A549 (cell line): ENCODE data around the gene QKI. TPM values are rescaled to one million over a fixed set of nuclear protein-coding genes. Genes with fewer than 3 reads are reported as not detected.

ENCODE experiments used
- ATAC-seq, 2 experiments: fragments of 200-7000 bp in 1 of 2; fragments of >200 bp in 1 of 2; cut with Nextera tagmentation in 1 of 2; cut with Tn5 transposase in 1 of 2; 3 replicates each; pipeline versions ENCODE4 v1.8.0 to v1.9.1; 2018 to 2020; ENCODE audit warnings: mild to moderate bottlenecking in 1 of 2, moderate library complexity in 1 of 2
- CTCF ChIA-PET: fragments of 300-600 bp; sonication (Branson Sonifier 250); formaldehyde crosslinking; extraction: SDS; loops from one replicate; lab custom pipeline; 2021; ENCODE audit warnings: antibody characterized with exemption, inconsistent platforms; lab: Yijun Ruan, JAX
- POLR2A ChIA-PET: fragments of 350-600 bp; formaldehyde crosslinking; extraction: SDS; loops from one replicate; lab custom pipeline; 2021; ENCODE audit warnings: antibody characterized with exemption, inconsistent platforms; lab: Yijun Ruan, JAX
- DNase-seq, 2 experiments: peaks; one replicate each; pipeline versions ENCODE4 v3.0.0 to v3.0.0-alpha.2; 2011 to 2016; ENCODE audit warnings: low read depth in 1 of 2, low spot score in 1 of 2
- FAIRE-seq: peaks from 2 replicates; lab custom pipeline; 2011; peaks lifted over from hg19 to GRCh38; lab: Jason Lieb, UNC
- H3K27ac ChIP-seq, 2 experiments: fragments of >200 bp; sonication (Bioruptor Twin); formaldehyde crosslinking; 3 replicates each; pipeline ENCODE4 v1.5.1; 2016 to 2017
- H3K4me1 ChIP-seq: fragments of >200 bp; sonication (Bioruptor Twin); formaldehyde crosslinking; 3 replicates; pipeline ENCODE4 v1.6.1; 2016
- H3K4me2 ChIP-seq: fragments of >200 bp; sonication (Bioruptor Twin); formaldehyde crosslinking; 3 replicates; pipeline ENCODE4 v1.6.1; 2016
- H3K4me3 ChIP-seq: fragments of >200 bp; sonication (Bioruptor Twin); formaldehyde crosslinking; 3 replicates; pipeline ENCODE4 v1.5.1; 2016
- H3K9me3 ChIP-seq: fragments of >200 bp; sonication (Bioruptor Twin); formaldehyde crosslinking; 3 replicates; pipeline ENCODE4 v1.6.1; 2016
- BHLHE40 ChIP-seq: IDR thresholded peaks from 2 replicates; pipeline ENCODE4 v1.6.1; 2012; ENCODE audit warnings: low read depth, low read length, inconsistent platforms
- CEBPB ChIP-seq, 2 experiments: fragments of >200 bp in 1 of 2; sonication (Bioruptor Twin) in 1 of 2; formaldehyde crosslinking in 1 of 2; IDR thresholded peaks; 2 replicates each; pipeline ENCODE4 v1.6.1; 2012 to 2016
- EHMT2 ChIP-seq: fragments of 200-600 bp; sonication (generic); IDR thresholded peaks from 2 replicates; pipeline ENCODE4 v1.6.1; 2016; ENCODE audit warnings: antibody characterized with exemption, low read depth, mild to moderate bottlenecking, moderate library complexity
- FOXS1 ChIP-seq: fragments of 250-450 bp; sonication (Bioruptor Pico); IDR thresholded peaks from 2 replicates; pipeline ENCODE4 v1.5.0; 2020; ENCODE audit warnings: mild to moderate bottlenecking, moderate library complexity
- GATA3 ChIP-seq: IDR thresholded peaks from 2 replicates; pipeline ENCODE4 v1.6.1; 2012; ENCODE audit warnings: borderline replicate concordance
- HOXB13 ChIP-seq: fragments of 250-450 bp; sonication (Bioruptor Pico); IDR thresholded peaks from 2 replicates; pipeline ENCODE4 v1.5.0; 2020; ENCODE audit warnings: low read depth, mild to moderate bottlenecking, moderate library complexity
- HOXB5 ChIP-seq: fragments of 250-450 bp; sonication (Bioruptor Pico); IDR thresholded peaks from 2 replicates; pipeline ENCODE4 v1.5.0; 2020; ENCODE audit warnings: mild to moderate bottlenecking, moderate library complexity
- JUN ChIP-seq, 2 experiments: fragments of >200 bp; sonication (Bioruptor Twin); formaldehyde crosslinking; IDR thresholded peaks; 2 replicates in 1 of 2; 3 replicates in 1 of 2; pipeline ENCODE4 v1.6.1; 2016 to 2017
- JUNB ChIP-seq: fragments of >200 bp; sonication (Bioruptor Twin); formaldehyde crosslinking; IDR thresholded peaks from 2 replicates; pipeline ENCODE4 v1.6.1; 2016
- MYC ChIP-seq: IDR thresholded peaks from 2 replicates; pipeline ENCODE4 v1.6.1; 2012; ENCODE audit warnings: mild to moderate bottlenecking, inconsistent platforms, low read length, improper control_type of control experiment, borderline replicate concordance
- NFE2L2 ChIP-seq: fragments of 150-350 bp; conservative IDR thresholded peaks from 2 replicates; pipeline ENCODE4 v1.6.1; 2014; ENCODE audit warnings: low read length
- NPAS2 ChIP-seq: fragments of 250-450 bp; sonication (Bioruptor Pico); IDR thresholded peaks from 2 replicates; pipeline ENCODE4 v1.8.0; 2022; ENCODE audit warnings: mild to moderate bottlenecking, moderate library complexity, borderline replicate concordance
- PHF8 ChIP-seq: fragments of 200-600 bp; sonication (generic); IDR thresholded peaks from 2 replicates; pipeline ENCODE4 v1.6.1; 2016; ENCODE audit warnings: low read depth, mild to moderate bottlenecking, antibody characterized with exemption, moderate library complexity, borderline replicate concordance
- POLR2A ChIP-seq: IDR thresholded peaks from 2 replicates; pipeline ENCODE4 v1.6.1; 2012; ENCODE audit warnings: mild to moderate bottlenecking, low read length
- POLR2AphosphoS2 ChIP-seq: conservative IDR thresholded peaks from 2 replicates; pipeline ENCODE4 v1.6.1; 2012; ENCODE audit warnings: low read length, improper control_type of control experiment, inconsistent platforms
- RARB ChIP-seq: fragments of 250-450 bp; sonication (Bioruptor Pico); IDR thresholded peaks from 2 replicates; pipeline ENCODE4 v1.8.0; 2021; ENCODE audit warnings: mild to moderate bottlenecking, moderate library complexity
- RCOR1 ChIP-seq: fragments of 150-350 bp; IDR thresholded peaks from 2 replicates; pipeline ENCODE4 v1.6.1; 2014; ENCODE audit warnings: antibody characterized with exemption, low read length, low read depth
- SMC3 ChIP-seq: fragments of >200 bp; sonication (Bioruptor Twin); formaldehyde crosslinking; IDR thresholded peaks from 3 replicates; pipeline ENCODE4 v1.6.1; 2018; ENCODE audit warnings: inconsistent platforms
- TFCP2L1 ChIP-seq: fragments of 250-450 bp; sonication (Bioruptor Pico); IDR thresholded peaks from 2 replicates; pipeline ENCODE4 v1.5.0; 2021; ENCODE audit warnings: mild to moderate bottlenecking
- ZNF302 ChIP-seq: fragments of 250-450 bp; sonication (Bioruptor Pico); IDR thresholded peaks from 2 replicates; pipeline ENCODE4 v1.9.0; 2021; ENCODE audit warnings: inconsistent platforms, mild to moderate bottlenecking, moderate library complexity
- WGBS: methylation state at CpG from one replicate; pipeline ENCODE4 v1.1.6; 2017; ENCODE audit errors: missing lambda C conversion rate; 5-methylcytosine and 5-hydroxymethylcytosine counted together
- polyA minus RNA-seq: library from RNA; depleted of rRNA, polyadenylated mRNA; stranded (reverse); fragments of >200 nt; gene quantifications from 2 replicates; pipeline ENCODE4 v1.2.3, GENCODE V29; 2011; rRNA and poly(A)+ RNA removed
- polyA plus RNA-seq, 4 experiments: library from polyadenylated mRNA; depleted of rRNA in 3 of 4; stranded (reverse); fragments of >200 nt; fragmentation: RNase III in 1 of 4; extraction: RNeasy Plus Mini Kit Qiagen cat#74134 plus additional on column Dnase treatment in 1 of 4; gene quantifications; 2 replicates in 3 of 4; 3 replicates in 1 of 4; pipeline ENCODE4 v1.2.3, GENCODE V29; 2011 to 2017
- TF ChIP-seq, protein P1 (sequence below): fragments of >200 bp; sonication (Bioruptor Twin); formaldehyde crosslinking; IDR thresholded peaks from 3 replicates; pipeline ENCODE4 v1.6.1; 2016
- TF ChIP-seq, protein P2 (sequence below): fragments of >200 bp; sonication (Bioruptor Twin); formaldehyde crosslinking; IDR thresholded peaks from 3 replicates; pipeline ENCODE4 v1.5.1; 2016
- TF ChIP-seq, protein P3 (sequence below): fragments of >200 bp; sonication (Bioruptor Twin); formaldehyde crosslinking; IDR thresholded peaks from 2 replicates; pipeline ENCODE4 v1.6.1; 2016
- TF ChIP-seq, protein P4 (sequence below): IDR thresholded peaks from 2 replicates; pipeline ENCODE4 v1.6.1; 2012
- TF ChIP-seq, protein P5 (sequence below): fragments of 150-350 bp; IDR thresholded peaks from 2 replicates; pipeline ENCODE4 v1.6.1; 2014; ENCODE audit warnings: low read depth, mild to moderate bottlenecking, low read length

The QKI gene
- polyA plus RNA-seq (2011; rRNA removed) (90.5 and 98.2 TPM in 2 replicates), polyA plus RNA-seq (2017; fragmentation: RNase III; extraction: RNeasy Plus Mini Kit Qiagen cat#74134 plus additional on column Dnase treatment) (69.5 to 74.5 TPM (median 71.9 TPM) in 3 replicates), polyA minus RNA-seq (184 and 220 TPM in 2 replicates)
- 61.4 and 77.8 TPM in 2 replicates for polyA plus RNA-seq (2012; cell fraction: cytosol; rRNA removed)
- 50.1 and 51.2 TPM in 2 replicates for polyA plus RNA-seq (2012; cell fraction: nucleus; rRNA removed)

DNA sequence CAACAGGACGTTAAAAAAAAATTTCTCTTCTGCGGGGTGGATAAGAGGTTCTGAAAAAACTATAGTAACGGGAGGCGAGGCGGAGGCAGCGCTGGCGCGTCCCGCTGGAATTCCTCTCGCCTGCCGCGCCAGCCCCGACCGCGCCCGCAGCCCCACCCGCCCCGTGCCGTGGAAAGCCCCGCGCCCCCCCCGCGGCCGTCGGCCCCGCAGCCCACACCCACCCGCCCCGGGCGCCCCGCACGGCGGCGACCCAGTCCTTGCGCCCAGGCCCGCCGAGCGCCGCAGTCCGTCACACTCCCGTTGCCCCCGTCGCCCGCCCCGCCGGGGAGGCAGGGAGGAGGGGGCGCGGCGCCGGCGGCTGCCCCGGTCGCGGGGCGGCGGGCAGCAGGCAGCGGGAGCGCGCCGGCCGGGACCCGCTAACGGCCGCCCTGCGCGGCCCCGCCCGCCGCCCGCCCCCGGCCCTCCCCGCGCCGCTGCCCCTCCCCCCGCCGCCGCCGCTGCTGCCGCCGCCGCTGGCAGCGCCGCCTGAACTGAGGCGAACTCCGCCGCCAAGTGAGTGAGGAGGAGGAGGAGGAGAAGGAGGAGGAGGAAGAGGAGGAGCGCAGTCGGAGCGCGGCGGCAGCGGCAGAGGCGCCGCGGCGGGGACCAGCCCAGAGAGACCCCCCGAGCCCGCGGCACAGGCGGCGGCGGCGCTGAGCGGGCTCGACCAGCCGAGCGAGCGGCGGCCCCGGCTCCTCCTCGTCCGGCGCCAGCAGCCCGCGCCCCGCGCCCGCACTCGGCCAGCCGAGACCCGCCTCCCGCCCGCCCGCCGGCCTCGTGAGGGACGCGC lies at the start of gene QKI:
TSS of gene QKI (plus strand) at position 602 of the 829 bp plus-strand sequence. CDS start 476 bp downstream, outside the sequence.
- Histone ChIP-seq H3K4me2 (peak within 1 kb of the TSS; percentile 92), H3K4me1 (peaks cover 27% of the 10 kb centered on the region), H3K27ac (peak within 1 kb of the TSS; percentile 96 to 100), H3K9me3 (no peaks in the 10 kb centered on the region), H3K4me3 (peak within 1 kb of the TSS; percentile 91)
- CTCF ChIA-PET: no interaction called here
- FAIRE-seq (no peak), ATAC-seq (peak; percentile 12 to 68; a peak in 5 of 6 replicates), DNase-seq (peak in 1 of 2 experiments; percentile 66)
- WGBS: 0% methylated on average over 2 of the region's 127 CpGs
- TF ChIP-seq TFCP2L1 (CRISPR knock-in tag) (no peak), POLR2A (peak; percentile 48; the same call in 1 of the 2 replicates), FOXS1 (CRISPR knock-in tag) (no peak), JUN (IDR thresholded peaks at IDR 0.05) (peak in 1 of 2 experiments; percentile 64; a peak in 1 of 5 replicates)
- TF ChIP-seq, protein P1, sequence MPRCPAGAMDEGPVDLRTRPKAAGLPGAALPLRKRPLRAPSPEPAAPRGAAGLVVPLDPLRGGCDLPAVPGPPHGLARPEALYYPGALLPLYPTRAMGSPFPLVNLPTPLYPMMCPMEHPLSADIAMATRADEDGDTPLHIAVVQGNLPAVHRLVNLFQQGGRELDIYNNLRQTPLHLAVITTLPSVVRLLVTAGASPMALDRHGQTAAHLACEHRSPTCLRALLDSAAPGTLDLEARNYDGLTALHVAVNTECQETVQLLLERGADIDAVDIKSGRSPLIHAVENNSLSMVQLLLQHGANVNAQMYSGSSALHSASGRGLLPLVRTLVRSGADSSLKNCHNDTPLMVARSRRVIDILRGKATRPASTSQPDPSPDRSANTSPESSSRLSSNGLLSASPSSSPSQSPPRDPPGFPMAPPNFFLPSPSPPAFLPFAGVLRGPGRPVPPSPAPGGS: peak; percentile 49; the same call in 1 of the 3 replicates
- POLR2A ChIA-PET: no interaction called here

DNA sequence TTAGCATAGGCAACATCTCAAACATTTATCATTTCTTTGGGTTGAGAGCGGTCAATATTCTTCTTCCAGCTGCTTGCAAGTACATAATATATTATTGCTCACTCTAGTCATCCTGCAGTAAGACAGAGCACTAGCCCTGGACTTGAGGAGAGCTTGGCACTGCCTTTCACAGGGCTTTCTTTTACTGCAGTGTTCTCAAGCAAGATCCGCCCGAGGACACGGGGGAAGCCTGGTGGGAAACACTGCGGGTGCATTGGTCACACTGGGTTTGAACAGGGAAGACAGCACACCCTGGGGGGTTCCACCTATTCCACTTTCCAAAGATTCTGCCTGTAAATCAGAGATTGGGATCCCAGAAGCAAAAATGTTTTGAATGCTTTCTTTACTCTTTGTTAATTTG lies 48.2 kb upstream of the QKI start:
- TF ChIP-seq ZNF302 (CRISPR knock-in tag): no peak
- no peak for TF ChIP-seq EHMT2
- TF ChIP-seq NPAS2 (CRISPR knock-in tag): no peak
- TF ChIP-seq, protein P2, sequence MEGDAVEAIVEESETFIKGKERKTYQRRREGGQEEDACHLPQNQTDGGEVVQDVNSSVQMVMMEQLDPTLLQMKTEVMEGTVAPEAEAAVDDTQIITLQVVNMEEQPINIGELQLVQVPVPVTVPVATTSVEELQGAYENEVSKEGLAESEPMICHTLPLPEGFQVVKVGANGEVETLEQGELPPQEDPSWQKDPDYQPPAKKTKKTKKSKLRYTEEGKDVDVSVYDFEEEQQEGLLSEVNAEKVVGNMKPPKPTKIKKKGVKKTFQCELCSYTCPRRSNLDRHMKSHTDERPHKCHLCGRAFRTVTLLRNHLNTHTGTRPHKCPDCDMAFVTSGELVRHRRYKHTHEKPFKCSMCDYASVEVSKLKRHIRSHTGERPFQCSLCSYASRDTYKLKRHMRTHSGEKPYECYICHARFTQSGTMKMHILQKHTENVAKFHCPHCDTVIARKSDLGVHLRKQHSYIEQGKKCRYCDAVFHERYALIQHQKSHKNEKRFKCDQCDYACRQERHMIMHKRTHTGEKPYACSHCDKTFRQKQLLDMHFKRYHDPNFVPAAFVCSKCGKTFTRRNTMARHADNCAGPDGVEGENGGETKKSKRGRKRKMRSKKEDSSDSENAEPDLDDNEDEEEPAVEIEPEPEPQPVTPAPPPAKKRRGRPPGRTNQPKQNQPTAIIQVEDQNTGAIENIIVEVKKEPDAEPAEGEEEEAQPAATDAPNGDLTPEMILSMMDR: no peak
- TF ChIP-seq RARB (CRISPR knock-in tag): no peak
- TF ChIP-seq, protein P3, sequence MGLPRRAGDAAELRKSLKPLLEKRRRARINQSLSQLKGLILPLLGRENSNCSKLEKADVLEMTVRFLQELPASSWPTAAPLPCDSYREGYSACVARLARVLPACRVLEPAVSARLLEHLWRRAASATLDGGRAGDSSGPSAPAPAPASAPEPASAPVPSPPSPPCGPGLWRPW: no peak
- TF ChIP-seq NFE2L2: no peak
- TF ChIP-seq, protein P4, sequence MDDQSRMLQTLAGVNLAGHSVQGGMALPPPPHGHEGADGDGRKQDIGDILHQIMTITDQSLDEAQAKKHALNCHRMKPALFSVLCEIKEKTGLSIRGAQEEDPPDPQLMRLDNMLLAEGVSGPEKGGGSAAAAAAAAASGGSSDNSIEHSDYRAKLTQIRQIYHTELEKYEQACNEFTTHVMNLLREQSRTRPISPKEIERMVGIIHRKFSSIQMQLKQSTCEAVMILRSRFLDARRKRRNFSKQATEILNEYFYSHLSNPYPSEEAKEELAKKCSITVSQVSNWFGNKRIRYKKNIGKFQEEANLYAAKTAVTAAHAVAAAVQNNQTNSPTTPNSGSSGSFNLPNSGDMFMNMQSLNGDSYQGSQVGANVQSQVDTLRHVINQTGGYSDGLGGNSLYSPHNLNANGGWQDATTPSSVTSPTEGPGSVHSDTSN: no peak
- no peak for TF ChIP-seq SMC3
- TF ChIP-seq, protein P5, sequence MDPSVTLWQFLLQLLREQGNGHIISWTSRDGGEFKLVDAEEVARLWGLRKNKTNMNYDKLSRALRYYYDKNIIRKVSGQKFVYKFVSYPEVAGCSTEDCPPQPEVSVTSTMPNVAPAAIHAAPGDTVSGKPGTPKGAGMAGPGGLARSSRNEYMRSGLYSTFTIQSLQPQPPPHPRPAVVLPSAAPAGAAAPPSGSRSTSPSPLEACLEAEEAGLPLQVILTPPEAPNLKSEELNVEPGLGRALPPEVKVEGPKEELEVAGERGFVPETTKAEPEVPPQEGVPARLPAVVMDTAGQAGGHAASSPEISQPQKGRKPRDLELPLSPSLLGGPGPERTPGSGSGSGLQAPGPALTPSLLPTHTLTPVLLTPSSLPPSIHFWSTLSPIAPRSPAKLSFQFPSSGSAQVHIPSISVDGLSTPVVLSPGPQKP: no peak
- no peak for TF ChIP-seq HOXB5 (CRISPR knock-in tag)
- TF ChIP-seq JUNB: no peak
- TF ChIP-seq PHF8: no peak
- no peak for TF ChIP-seq BHLHE40
- TF ChIP-seq HOXB13 (CRISPR knock-in tag): no peak
- no peak for TF ChIP-seq POLR2AphosphoS2
- TF ChIP-seq GATA3: no peak
- TF ChIP-seq RCOR1: no peak
- no peak for TF ChIP-seq CEBPB (IDR thresholded peaks at IDR 0.05)
- no peak for TF ChIP-seq MYC
- no peaks in the 10 kb centered on the region for H3K9me3 ChIP-seq
- no peak for DNase-seq
- H3K4me1 ChIP-seq: no peaks in the 10 kb centered on the region
- H3K27ac ChIP-seq: no peak overlapping the region
- no peak for FAIRE-seq
- no peak overlapping the region for H3K4me3 ChIP-seq
- no peak for ATAC-seq
- no peak overlapping the region for H3K4me2 ChIP-seq
- ChIA-PET CTCF (interaction anchor here (0.6 kb wide), 1 partner anchor 204 kb away, joined by 3 read pairs; no protein-coding TSS in a partner anchor), POLR2A (no interaction called here)
- WGBS: 98% methylated on average over 5 of the region's 5 CpGs
